ENCODE results near the gene NDUFV3.
"Not testable (repeated sequence)": the region's sequence is repeated elsewhere in the genome, so short reads cannot be mapped to it uniquely, and the experiment has no call there.

The NDUFV3 gene

DNA sequence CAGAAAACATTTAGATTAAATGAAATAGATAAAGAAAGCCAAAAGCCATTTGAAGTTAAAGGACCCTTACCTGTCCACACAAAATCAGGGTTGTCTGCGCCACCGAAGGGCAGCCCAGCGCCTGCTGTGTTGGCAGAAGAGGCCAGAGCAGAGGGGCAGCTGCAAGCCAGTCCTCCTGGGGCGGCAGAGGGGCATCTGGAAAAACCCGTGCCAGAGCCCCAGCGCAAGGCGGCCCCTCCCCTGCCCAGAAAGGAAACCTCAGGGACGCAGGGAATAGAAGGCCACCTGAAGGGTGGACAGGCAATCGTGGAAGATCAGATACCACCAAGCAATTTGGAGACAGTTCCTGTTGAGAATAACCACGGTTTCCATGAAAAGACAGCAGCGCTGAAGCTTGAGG is 10.7 kb downstream of the NDUFV3 start:
- no peak for DNase-seq

DNA sequence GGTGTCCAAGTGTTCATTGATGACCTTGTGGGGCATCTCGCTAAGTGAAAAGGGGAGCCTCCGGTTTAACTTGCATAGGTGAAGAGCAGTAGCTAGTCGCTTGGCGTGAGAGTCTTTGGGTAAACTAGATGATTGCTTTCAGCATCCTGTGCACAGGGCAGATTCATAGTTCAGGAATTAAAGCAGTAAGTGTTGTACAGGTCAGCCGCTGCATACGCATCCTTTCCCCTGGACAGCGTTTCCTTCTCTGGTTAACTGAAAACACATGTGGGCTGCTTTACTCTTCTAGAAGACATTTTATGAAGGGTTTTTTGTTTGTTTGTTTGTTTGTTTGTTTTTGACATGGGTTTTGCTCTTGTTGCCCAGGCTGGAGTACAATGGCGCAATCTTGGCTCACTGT is 12.1 kb downstream of the NDUFV3 start:
- DNase-seq = peak; percentile 47

DNA sequence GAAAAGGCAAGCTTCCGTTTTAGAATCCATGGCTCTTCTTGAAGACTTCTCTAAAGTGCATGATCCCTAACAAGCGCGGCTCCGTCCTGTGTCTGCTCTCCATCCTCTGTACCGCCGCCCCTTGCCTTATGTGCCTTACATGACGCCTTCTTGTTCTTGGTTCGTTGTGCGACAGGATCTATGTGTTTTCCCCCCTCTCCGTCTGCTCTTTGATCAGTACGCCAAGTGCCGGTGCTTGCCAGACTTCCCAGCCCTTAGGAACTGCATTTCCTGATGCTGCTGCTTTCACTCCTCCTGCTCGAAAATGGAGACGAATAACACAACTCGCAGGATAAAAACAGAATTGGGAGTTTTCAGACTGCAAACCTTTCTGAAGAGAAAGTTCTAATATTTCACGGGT is 13.1 kb downstream of the NDUFV3 start:
- DNase-seq = no peak

DNA sequence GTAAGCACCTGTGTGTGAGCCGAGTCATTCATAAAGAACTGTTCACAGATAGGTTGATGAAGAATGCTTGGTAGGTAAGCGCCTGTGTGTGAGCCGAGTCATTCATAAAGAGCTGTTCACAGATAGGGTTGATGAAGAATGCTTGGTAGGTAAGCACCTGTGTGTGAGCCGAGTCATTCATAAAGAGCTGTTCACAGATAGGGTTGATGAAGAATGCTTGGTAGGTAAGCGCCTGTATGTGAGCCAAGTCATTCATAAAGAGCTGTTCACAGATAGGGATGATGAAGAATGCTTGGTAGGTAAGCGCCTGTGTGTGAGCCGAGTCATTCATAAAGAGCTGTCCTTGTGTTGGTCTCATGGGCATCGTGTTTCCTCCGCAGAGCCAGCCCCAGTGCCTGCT is 15.4 kb downstream of the NDUFV3 start:
- not testable (repeated sequence) for DNase-seq

DNA sequence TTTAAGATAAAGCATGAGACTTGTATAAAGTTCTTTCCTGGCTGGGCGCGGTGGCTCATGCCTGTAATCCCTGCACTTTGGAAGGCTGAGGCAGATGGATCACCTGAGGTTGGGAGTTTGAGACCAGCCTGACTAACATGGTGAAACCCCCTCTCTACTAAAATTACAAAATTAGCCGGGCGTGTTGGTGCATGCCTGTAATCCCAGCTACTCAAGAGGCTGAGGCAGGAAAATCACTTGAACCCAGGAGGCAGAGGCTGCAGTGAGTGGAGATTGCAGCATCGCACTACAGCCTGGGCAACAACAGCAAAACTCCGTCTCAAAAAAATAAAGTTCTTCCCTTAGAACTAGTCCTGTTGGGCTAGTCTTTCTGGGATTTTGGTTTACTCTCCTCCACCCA is 18.8 kb downstream of the NDUFV3 start:
- DNase-seq = not testable (repeated sequence)

DNA sequence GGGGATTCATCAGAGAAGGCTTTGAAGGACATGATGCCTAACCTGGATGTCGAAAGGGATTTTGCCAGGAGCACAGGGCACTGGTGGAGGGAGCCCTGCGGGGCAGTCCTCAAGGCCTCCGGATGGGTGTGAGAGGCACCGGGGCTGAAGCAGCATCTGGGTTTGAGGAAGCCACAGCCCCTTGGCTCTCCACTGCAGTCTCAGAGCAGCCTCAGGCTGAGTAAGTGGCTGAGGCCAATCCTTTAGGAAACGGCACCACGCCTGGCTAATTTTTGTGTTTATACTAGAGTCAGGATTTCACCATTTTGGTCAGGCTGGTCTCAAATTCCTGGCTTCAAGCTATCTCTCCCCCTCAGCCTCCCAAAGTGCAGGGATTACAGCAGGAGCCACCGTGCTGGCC is 20.4 kb downstream of the NDUFV3 start:
- DNase-seq = no peak

DNA sequence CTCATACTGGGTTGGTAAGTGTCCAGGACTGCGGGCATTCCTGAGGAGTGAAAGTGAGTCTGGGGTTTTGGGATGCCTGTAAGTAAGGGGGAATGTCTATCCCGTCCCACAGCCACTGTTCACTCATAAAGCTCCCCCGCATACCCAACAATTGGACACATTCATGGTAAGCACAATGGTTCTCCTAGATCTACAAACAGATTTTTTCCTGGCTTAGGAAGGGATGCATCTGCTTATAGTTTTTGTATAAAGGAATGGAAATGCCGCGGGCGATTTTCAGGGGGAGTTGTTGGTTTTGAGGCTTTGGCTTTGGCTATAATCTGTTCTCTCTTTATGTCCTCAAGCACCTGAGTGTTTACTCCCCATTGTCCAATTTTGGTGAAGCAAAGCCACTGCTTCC is 25.2 kb downstream of the NDUFV3 start:
- DNase-seq = no peak

DNA sequence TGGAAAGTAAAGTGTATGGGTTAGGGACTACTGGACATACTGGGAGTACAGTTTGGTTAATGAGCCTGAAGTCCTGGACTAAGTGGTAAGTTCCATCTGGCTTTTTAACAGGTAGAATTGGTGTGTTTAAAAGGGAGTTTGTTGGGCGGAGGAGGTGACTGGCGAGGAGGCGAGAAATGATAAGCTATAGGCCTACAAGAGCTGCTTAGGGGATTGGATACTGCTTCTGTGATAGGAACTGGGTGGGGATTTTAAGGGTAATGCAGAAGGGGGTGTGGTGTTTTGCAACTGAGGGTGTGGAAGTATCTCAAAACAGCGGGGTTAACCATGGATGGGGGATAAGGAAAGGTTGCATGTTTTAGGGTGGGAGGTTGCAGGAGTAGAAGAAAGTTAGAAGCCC is 28.8 kb downstream of the NDUFV3 start:
- no peak for DNase-seq

DNA sequence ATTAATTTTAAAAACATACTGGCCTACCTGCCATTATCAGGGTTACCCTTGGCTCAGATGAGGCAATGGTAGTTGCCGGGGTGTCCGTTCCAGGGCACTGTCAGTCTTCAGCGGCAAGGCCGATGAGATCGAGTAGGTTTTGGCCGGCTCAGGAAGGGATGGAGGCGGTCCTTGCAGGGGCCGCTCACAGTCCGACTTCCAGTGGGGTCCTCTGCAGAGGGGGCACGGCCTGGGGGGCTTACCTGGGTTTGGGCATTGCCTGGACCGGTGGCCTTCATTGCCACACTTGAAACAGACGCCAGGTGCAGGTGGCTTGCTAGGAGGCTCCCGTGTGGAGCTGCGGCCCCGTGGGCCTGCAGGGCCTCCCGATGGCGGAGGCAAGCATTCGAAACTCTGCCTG is 29.8 kb downstream of the NDUFV3 start:
- no peak for DNase-seq

DNA sequence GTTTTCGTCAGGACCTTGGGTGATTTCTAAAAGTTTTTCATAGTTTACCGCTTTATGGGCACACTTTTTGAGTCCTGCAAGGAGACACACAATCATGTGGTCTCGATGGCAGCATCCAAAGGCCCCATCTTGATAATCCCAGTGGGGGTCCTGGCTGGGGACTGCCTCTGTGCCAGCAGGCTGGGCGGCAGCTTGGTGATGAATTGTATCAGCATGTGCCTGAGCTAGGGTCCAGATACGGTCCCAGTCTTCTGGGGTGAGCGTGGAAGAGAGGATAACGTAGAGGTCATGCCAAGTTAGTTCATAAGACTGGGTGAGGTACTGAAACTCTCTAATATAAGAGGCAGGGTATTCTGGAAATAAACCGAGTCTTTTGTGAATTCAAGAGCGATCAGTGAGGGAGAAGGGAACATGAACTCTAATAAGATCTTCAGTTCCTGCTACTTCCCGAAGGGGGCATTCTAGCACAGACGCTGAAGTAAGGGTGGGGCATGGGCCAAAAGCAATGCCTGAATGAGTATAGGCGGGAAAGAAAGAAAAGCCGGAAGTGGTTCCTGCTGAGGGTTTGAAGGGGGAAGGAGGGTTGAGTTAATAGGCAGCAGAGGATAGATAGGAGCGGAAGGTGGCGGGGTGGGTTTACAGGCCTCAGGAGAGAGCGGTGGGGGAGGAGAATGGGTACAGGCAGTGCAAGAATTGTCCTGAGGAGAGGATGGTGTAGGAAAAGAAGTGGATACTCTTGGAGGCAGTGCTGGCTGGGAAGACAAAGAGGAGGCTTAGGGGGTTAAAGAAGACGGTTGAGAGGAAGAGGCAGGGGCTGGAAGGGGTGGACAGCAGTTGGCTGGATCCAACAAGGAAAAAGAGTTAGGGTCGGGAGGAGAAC is 30.7 kb downstream of the NDUFV3 start:
- DNase-seq = peak; percentile 94

DNA sequence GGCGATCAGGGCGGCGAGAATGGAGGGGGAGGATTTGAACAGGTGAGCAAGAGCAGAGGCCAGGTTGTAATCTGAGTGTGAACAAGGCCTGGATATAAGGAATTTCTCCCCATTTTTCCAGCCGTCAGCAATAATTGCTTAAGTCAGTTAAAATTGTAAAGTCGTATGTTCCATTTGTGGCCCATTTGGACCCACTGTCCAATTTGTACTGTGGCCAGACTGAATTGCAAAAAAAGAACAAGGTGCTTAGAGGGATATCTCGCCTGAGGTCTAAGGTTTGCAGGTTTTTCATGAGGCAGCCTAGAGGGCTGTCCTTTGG is 31.3 kb downstream of the NDUFV3 start:
- no peak for DNase-seq

DNA sequence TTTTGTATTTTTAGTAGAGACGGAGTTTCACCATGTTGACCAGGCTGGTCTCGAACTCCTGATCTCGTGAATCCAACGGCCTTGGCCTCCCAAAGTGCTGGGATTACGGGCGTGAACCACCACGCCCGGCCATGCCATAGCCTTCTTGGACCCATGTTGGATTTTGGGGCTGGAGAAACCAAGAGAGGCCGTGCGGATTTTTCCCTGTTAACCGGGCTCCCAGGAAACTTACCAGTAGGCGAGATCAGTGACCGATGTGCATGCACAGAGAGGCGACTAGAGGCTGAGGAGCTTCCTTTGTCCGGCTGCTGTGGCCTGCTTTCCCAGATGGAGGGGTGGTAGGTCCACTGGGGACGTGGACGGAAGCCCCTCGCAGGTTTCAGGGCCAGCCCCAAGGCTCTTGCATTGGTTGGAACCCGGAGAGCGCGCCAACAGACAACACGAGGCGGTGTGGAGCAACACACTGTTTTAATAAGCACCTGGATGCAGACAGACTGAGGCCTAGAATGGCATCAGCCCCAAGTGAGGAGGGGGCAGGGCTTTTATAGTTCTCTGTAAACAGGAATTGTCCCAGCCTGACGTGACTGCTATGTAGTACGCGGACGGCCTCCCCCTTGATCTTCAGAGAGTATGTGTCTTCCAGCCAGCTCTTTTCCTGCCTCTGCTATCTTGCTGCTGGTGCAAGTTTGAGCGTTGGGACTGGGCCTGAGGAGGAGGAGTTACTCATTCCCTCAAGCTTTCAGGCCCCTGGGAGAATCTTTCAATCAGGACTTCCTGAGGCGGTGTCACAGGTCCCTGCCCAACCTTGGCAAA is 32.2 kb downstream of the NDUFV3 start, which contains the start of gene ERVH48-1:
TSS of gene ERVH48-1 (minus strand) at position 517 of the 813 bp plus-strand sequence. CDS start 6,624 bp downstream, outside the sequence.
- DNase-seq = no peak

DNA sequence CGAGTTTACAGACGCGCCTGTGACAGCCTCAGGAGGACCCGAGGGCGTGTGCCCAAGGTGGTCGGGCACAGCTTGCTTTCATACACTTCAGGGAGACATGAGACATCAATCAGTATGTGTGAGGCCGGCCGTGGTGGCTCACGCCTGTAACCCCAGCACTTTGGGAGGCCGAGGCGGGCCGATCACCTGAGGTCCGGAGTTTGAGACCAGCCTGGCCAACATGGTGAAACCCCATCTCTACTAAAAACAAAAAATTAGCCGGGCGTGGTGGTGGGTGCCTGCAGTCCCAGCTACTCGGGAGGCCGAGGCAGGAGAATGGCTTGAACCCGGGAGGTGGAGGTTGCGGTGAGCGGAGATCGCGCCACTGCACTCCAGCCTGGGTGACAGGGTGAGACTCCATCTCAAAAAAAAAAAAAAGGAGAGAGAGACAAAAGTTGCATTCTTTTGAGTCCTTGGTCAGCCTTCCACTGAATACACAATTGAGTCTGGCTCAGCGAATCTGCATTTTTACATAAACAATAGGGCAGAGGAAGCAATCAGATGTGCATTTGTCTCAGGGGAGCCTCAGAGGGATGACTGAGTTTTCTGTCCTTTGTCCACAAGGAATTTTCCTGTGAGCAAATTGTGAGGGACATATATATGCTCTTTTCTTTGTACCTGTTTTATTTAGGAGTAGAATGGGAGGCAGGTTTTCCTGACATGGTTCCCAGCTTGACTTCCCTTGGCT is 34.5 kb downstream of the NDUFV3 start:
- DNase-seq = not testable (repeated sequence)

DNA sequence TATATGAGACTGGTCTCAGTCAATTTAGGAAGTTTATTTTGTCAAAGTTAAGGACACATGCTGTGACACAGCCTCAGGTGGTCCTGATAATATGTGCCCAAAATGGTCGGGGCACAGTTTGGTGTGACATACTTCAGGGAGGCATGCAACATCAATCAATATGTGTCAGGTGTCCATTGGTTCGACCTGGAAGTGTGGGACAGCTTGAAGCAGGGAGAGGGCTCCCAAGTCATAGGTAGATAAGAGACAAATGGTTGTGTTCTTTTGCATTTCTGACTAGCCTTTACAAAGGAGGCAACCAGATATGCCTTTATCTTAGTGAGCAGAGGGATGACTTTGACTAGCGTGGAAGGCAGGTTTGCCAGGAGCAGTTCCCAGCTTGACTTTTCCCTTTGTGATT is 36.9 kb downstream of the NDUFV3 start:
- DNase-seq = no peak

DNA sequence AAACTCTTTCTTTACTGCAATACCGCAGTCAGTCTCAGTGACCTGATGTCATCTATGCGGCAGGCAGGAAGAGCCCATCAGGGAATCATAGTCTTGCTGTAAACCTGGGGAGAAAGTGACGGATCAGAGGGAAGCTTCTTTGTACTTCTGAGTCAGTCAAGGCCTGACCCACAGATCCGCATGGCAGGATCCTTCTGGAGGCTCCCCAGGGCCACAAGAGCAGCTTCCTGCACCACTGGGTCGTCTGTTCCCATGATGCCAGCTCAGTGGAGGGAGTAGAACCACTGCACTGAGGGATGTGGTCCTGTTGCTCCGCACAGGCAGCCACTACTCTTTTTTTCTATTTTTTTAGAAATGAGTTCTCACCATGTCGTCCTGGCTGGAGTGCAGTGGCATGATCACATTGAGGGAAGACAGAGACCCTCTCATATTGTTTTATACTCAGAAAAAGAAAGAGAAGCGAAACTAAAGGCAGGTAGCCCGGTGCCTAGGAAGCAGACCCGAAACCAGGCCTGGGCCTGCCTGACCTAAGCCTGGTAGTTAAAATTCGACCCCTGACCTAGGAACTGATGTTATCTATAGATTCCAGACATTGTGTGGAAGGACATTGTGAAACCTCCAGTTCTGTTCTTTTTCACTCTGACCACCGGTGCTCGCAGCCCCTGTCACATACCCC is 38.6 kb downstream of the NDUFV3 start:
- no peak for DNase-seq

DNA sequence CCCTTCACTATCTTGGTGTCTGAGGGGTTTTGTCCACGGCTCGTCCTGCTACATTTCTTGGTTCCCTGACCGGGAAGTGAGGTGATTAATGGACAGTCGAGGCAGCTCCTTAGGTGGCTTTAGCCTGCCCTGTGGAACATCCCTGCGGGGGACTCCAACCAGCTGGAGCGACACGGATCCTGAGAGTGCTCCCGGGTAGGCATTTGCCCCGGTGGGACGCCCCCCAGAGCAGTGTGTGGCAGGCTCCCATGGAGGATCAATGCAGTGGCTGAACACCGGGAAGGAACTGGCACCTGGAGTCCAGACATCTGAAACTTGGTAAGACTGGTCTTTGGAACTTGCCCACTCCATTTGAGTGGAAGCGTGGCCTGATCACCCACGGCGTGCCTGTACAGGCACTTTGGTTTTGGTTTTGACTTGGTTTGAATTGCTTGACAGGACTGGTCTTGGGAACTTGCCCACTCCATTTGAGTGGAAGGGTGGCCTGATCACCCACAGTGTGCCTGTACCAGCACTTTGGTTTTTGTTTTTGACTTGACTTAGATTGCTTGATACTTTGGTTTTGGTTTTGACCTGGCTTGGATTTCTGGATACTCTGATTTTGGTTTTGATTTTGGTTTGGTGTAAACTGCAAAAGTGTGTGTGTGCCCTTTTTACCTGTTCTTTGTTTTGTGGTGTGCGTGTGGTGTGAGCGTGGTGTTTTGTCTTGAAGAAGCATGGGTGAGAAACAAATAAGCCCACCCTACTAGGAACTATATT is 39.4 kb downstream of the NDUFV3 start:
- not testable (repeated sequence) for DNase-seq

DNA sequence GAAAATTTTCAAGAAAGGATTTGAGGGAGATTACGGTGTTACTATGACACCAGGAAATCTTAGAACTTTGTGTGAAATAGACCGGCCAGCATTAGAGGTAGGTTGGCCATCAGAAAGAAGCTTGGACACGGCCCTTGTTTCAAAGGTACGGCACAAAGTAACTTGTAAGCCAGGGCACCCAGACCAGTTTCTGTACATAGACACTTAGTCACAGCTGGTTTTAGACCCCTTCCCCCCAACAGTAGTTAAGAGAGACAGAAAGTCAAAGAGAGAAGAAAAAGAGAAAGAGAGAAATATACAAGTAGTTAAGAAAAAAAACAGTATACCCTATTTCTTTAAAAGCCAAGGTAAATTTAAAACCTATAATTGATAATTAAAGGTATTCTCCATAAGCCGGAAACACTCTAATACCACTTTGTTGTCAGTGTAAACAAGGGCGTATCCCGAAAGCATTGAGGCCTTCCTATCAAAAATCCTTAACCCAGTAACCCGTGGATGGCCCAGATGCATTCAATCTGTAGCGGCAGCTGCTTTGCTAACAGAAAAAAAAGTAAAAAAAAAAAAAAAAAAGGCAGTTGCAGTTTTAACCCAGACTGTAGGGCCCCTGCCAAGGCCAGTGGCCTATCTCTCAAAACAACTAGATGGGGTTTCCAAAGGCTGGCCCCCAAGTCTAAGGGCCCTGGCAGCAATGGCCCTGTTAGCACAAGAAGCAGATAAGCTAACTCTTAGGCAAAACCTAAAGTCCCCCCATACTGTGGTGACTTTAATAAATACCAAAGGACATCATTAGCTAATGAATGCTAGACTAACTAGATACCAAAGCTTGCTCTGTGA is 40.2 kb downstream of the NDUFV3 start:
- not testable (repeated sequence) for DNase-seq

DNA sequence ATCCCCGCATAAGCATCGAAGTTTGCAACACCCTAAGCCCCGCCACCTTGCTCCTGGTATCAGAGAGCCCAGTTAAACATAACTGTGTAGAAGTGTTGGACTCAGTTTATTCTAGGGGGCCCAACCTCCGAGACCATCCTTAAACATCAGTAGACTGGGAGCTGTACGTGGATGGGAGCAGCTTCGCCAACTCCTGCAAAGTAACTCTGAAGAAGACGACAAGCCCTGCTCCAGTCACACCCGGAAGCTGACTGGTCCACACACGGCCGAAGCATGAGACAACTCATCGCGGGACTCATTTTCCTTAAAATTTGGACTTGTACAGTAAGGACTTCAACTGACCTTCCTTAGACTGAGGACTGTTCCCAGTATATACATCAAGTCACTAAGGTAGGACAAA is 40.9 kb downstream of the NDUFV3 start:
- DNase-seq = not testable (repeated sequence)

DNA sequence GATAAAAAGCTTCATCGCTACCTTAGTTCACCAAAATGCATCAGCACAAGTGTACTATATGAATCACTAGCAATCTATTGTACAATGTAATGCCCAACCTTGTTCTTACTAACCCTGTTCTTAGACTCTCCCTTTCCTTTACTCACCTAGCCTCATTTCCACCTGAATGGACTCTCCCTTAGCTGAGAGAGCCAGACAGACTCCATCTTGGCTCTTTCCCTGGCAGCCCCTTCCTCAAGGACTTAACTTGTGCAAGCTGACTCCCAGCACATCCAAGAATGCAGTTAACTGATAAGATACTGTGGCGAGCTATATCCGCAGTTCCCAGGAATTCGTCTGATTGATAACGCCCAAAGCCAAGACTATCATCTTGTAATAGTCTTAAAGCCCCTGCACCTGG is 43.3 kb downstream of the NDUFV3 start:
- DNase-seq = not testable (repeated sequence)

DNA sequence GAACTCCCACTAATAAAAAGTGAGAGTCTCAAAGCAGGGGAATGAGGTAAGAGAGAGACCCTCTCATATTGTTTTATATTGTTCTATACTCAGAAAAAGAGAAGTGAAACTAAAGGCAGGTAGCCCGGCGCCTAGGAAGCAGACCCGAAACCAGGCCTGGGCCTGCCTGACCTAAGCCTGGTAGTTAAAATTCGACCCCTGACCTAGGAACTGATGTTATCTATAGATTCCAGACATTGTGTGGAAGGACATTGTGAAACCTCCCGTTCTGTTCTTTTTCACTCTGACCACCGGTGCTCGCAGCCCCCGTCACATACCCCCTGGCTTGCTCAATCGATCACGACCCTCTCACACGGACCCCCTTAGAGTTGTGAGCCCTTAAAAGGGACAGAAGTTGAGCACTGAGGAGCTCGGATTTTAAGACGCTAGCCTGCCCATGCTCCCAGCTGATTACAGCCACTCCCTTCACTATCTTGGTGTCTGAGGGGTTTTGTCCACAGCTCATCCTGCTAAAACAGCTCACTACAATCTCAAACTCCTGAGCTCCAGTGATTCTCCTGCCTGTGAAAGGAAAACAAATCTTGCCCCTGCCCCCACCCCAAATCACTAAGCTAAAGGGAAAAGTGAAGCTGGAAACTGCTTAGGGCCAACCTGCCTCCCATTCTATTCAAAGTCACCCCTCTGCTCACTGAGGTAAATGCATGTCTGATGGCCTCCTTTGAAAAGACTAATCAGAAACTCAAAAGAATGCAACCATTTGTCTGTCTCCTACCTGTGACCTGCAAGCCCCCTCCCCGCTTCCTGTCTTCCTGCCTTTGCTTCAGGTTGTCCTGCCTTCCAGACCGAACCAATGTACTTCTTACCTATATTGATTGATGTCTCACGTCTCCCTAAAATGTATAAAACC is 44.2 kb downstream of the NDUFV3 start:
- not testable (repeated sequence) for DNase-seq

Data from fibroblast of upper back skin (primary cell).